ENCODE measurements around the gene CEP112.

The CEP112 gene

DNA sequence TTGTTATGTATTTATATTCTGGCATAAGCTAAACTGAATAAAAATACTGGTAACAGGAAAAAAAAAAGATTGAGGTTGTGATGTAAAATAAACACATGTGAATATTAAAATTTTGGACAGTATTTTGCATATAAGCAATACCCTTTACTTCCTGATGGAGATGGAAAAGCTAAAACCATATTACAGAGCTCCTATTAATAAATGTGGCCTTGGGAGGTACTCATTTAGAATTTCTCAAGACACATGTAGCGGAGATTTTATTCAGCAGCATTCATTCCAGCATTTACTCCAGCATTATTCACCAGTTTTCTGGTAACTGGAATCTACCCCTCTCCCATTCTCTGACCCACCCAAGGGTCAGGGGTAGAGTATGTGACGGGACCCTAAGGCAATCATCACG, 536.2 kb downstream of the CEP112 start:
- Histone ChIP-seq H3K9ac (ENCODE audit: low read length) (no peak overlapping the region), H3K27me3 (ENCODE audit: control insufficient read depth, insufficient read depth, low read length) (no peaks in the 10 kb centered on the region), H3K27ac (ENCODE audit: low read length) (no peak overlapping the region), H3K4me1 (ENCODE audit: control insufficient read depth, low read depth, low read length) (peaks cover 3% of the 10 kb centered on the region), H3K9me3 (ENCODE audit: control insufficient read depth, low read depth, low read length) (no peaks in the 10 kb centered on the region), H3K36me3 (ENCODE audit: control insufficient read depth, low read depth, low read length) (no peaks in the 10 kb centered on the region), H3K4me3 (ENCODE audit: low read length) (no peak overlapping the region)

- Histone ChIP-seq H3K9me3 (ENCODE audit: control insufficient read depth, low read depth, low read length) (no peaks in the 10 kb centered on the region), H3K27ac (ENCODE audit: low read length) (no peak overlapping the region), H3K4me3 (ENCODE audit: low read length) (no peak overlapping the region), H3K9ac (ENCODE audit: low read length) (no peak overlapping the region), H3K27me3 (ENCODE audit: control insufficient read depth, insufficient read depth, low read length) (no peaks in the 10 kb centered on the region), H3K36me3 (ENCODE audit: control insufficient read depth, low read depth, low read length) (no peaks in the 10 kb centered on the region), H3K4me1 (ENCODE audit: control insufficient read depth, low read depth, low read length) (no peaks in the 10 kb centered on the region)
These were observed 547.4 kb downstream of the CEP112 start for GRCh38 chr17:65644545-65644944.

- no peak overlapping the region for H3K9ac ChIP-seq (ENCODE audit: low read length)
- H3K9me3 ChIP-seq (ENCODE audit: control insufficient read depth, low read depth, low read length), result no peaks in the 10 kb centered on the region
- H3K27me3 ChIP-seq (ENCODE audit: control insufficient read depth, insufficient read depth, low read length), result no peaks in the 10 kb centered on the region
- no peaks in the 10 kb centered on the region for H3K36me3 ChIP-seq (ENCODE audit: control insufficient read depth, low read depth, low read length)
- H3K27ac ChIP-seq (ENCODE audit: low read length), result no peak overlapping the region
- no peak overlapping the region for H3K4me3 ChIP-seq (ENCODE audit: low read length)
- peaks cover 7% of the 10 kb centered on the region for H3K4me1 ChIP-seq (ENCODE audit: control insufficient read depth, low read depth, low read length)
These were observed 553.5 kb downstream of the CEP112 start for GRCh38 chr17:65638221-65638975.

- Histone ChIP-seq H3K4me3 (ENCODE audit: low read length) (no peak overlapping the region), H3K36me3 (ENCODE audit: control insufficient read depth, low read depth, low read length) (no peaks in the 10 kb centered on the region), H3K4me1 (ENCODE audit: control insufficient read depth, low read depth, low read length) (peaks cover 7% of the 10 kb centered on the region), H3K9ac (ENCODE audit: low read length) (no peak overlapping the region), H3K27ac (ENCODE audit: low read length) (no peak overlapping the region), H3K9me3 (ENCODE audit: control insufficient read depth, low read depth, low read length) (no peaks in the 10 kb centered on the region), H3K27me3 (ENCODE audit: control insufficient read depth, insufficient read depth, low read length) (no peaks in the 10 kb centered on the region)
These were observed 554.1 kb downstream of the CEP112 start for GRCh38 chr17:65637786-65638185.

DNA sequence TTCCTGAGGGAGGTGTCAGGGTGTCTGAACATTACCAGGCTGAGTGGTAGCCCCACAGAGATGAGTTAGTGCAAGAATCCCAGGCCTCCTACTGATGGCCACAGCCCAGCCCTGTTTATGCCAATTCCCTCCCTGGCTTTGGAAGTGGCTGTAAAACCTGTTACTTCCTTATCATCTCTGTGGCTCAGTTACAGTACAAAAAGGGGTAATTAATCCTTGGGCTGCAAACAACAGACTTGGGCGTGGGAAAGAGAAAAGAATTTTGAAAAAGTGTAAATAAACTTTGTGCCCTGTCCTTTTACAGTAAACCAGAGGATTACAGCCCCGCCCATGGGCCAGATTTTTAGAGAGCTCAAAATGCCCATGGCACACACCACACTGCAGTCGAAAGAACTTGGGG, 557.4 kb downstream of the CEP112 start:
- Histone ChIP-seq H3K4me3 (ENCODE audit: low read length) (no peak overlapping the region), H3K36me3 (ENCODE audit: control insufficient read depth, low read depth, low read length) (no peaks in the 10 kb centered on the region), H3K27me3 (ENCODE audit: control insufficient read depth, insufficient read depth, low read length) (no peaks in the 10 kb centered on the region), H3K27ac (ENCODE audit: low read length) (no peak overlapping the region), H3K9ac (ENCODE audit: low read length) (no peak overlapping the region), H3K9me3 (ENCODE audit: control insufficient read depth, low read depth, low read length) (no peaks in the 10 kb centered on the region), H3K4me1 (ENCODE audit: control insufficient read depth, low read depth, low read length) (peaks cover 7% of the 10 kb centered on the region)

DNA sequence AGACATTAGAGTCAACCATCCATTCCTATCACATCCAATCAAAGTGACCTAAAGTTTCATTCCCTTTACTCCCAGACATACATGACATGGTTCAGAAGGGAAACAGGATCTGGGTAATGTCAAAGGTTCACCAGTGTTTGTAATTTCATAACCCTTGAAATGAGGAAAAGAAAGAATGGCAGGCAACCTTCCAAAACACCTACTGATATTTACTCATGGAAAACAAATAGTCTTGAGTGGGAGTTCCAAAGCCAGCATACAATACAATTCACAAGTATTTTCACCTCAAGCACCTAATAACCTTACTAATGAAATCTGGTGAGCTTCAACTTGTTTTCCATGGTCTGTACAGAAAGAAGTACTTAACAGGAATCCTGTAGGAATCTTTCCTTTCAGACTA, 557.9 kb downstream of the CEP112 start:
- H3K9me3 ChIP-seq (ENCODE audit: control insufficient read depth, low read depth, low read length), result no peaks in the 10 kb centered on the region
- H3K4me3 ChIP-seq (ENCODE audit: low read length), result no peak overlapping the region
- H3K4me1 ChIP-seq (ENCODE audit: control insufficient read depth, low read depth, low read length), result peaks cover 7% of the 10 kb centered on the region
- no peak overlapping the region for H3K27ac ChIP-seq (ENCODE audit: low read length)
- H3K27me3 ChIP-seq (ENCODE audit: control insufficient read depth, insufficient read depth, low read length), result no peaks in the 10 kb centered on the region
- H3K9ac ChIP-seq (ENCODE audit: low read length), result no peak overlapping the region
- H3K36me3 ChIP-seq (ENCODE audit: control insufficient read depth, low read depth, low read length), result no peaks in the 10 kb centered on the region

DNA sequence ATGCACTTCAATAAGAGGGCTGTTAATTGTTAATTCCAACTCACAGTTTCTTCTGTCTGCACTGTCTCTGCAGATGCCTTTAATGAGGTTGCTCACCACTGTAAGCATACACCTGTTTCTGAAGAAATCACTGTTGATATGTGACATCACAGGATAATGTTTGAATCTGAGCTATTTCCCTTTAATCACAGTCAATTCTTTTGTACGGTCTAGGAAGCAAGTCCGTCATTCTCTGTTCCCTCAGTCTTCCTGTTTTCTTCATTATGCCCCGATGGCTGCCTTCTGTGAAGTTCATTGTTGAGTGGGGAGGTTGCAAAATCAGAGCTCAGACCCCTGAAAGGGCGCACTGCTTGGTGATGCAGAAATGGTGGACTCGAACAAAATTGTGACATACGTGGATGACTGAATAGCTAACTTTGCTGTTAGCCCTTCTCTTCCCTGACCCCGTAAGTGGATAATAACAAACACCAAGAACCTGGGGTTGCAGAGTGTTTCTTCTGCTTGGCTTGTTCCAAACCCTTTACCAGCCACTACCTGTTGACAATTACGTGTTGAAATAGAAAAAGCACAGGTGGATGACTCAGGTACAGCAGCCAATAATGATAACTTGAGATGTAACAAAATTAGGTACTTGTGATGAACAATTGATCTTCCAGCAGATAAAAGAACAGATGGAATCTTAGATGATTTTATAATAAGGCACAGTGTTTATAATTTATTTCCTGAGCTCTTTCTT, 558.6 kb downstream of the CEP112 start:
- H3K27ac ChIP-seq (ENCODE audit: low read length), result no peak overlapping the region

DNA sequence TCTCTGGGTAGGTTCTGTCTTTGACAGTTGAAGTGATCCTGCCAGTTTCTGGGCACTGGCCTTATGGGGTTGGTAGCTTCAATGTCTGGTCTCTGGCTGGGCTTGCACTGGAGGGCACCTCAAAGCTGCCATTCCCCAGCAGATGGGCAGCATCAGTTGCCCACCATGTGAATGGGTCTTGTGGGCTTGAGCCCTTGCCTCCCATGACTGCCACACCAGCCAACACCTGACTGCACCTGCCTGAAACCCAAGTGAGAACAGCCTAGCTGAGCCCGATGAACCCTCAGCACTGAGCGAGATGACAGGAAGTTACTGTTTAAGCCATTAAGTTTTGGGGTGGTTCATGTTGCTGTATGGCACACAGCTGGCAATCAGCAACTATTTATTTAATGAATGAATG, 561.4 kb downstream of the CEP112 start:
- Histone ChIP-seq H3K9me3 (ENCODE audit: control insufficient read depth, low read depth, low read length) (no peaks in the 10 kb centered on the region), H3K9ac (ENCODE audit: low read length) (no peak overlapping the region), H3K4me1 (ENCODE audit: control insufficient read depth, low read depth, low read length) (no peaks in the 10 kb centered on the region), H3K36me3 (ENCODE audit: control insufficient read depth, low read depth, low read length) (no peaks in the 10 kb centered on the region), H3K27me3 (ENCODE audit: control insufficient read depth, insufficient read depth, low read length) (no peaks in the 10 kb centered on the region), H3K27ac (ENCODE audit: low read length) (no peak overlapping the region), H3K4me3 (ENCODE audit: low read length) (no peak overlapping the region)

More for the DNA sequence above, 558.6 kb downstream of the CEP112 start:
- no peaks in the 10 kb centered on the region for H3K27me3 ChIP-seq (ENCODE audit: control insufficient read depth, insufficient read depth, low read length)
- peaks cover 2% of the 10 kb centered on the region for H3K4me1 ChIP-seq (ENCODE audit: control insufficient read depth, low read depth, low read length)
- no peak overlapping the region for H3K9ac ChIP-seq (ENCODE audit: low read length)
- no peaks in the 10 kb centered on the region for H3K9me3 ChIP-seq (ENCODE audit: control insufficient read depth, low read depth, low read length)
- H3K36me3 ChIP-seq (ENCODE audit: control insufficient read depth, low read depth, low read length), result no peaks in the 10 kb centered on the region
- H3K4me3 ChIP-seq (ENCODE audit: low read length), result no peak overlapping the region

DNA sequence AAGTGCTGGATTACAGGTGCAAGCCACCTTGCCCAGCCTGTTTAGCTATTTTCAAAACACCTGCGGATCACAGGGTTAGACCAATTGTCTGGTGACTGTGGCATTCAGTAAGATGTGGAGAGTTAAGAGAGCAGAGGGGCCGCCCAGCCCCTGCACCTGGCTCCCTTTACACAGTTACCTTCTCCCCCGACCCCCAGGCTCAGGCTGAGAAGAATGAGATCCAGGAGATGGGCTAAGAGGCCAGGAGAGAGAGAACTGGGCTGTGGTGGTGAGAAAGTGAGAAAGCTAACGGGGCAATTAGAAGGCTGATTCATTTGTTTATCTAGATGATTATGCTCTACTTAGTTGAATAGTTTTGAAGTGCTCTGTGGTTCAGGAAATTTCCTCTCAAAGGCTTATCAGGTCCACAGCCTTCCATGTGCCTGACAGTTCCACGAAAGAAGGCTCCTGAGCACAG, 562.7 kb downstream of the CEP112 start:
- no peak overlapping the region for H3K9ac ChIP-seq (ENCODE audit: low read length)
- H3K4me1 ChIP-seq (ENCODE audit: control insufficient read depth, low read depth, low read length), result no peaks in the 10 kb centered on the region
- H3K36me3 ChIP-seq (ENCODE audit: control insufficient read depth, low read depth, low read length), result no peaks in the 10 kb centered on the region
- no peak overlapping the region for H3K27ac ChIP-seq (ENCODE audit: low read length)
- H3K27me3 ChIP-seq (ENCODE audit: control insufficient read depth, insufficient read depth, low read length), result no peaks in the 10 kb centered on the region
- no peaks in the 10 kb centered on the region for H3K9me3 ChIP-seq (ENCODE audit: control insufficient read depth, low read depth, low read length)
- H3K4me3 ChIP-seq (ENCODE audit: low read length), result no peak overlapping the region

DNA sequence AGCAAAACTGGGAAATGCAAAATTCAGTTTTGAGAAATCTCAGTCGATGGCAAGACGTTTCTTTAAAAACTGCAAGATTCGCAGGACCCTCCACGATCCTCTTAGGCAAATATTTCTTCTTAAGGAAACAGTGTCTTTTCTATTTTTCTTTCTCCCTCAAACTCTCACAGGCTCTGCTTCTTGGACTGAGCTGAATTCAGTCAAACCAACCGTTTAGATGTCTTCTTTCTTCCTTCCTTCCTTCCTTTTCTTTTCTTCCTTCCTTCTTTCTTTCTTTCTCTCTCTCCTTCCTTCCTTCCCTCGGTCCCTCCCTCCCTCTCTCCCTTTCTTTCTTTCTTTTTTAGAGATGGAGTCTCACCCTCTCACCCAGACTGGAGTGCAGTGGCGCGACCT, 563.3 kb downstream of the CEP112 start:
- H3K27me3 ChIP-seq (ENCODE audit: control insufficient read depth, insufficient read depth, low read length), result no peaks in the 10 kb centered on the region
- no peaks in the 10 kb centered on the region for H3K4me1 ChIP-seq (ENCODE audit: control insufficient read depth, low read depth, low read length)
- no peak overlapping the region for H3K4me3 ChIP-seq (ENCODE audit: low read length)
- no peaks in the 10 kb centered on the region for H3K9me3 ChIP-seq (ENCODE audit: control insufficient read depth, low read depth, low read length)
- H3K36me3 ChIP-seq (ENCODE audit: control insufficient read depth, low read depth, low read length), result no peaks in the 10 kb centered on the region
- no peak overlapping the region for H3K9ac ChIP-seq (ENCODE audit: low read length)
- H3K27ac ChIP-seq (ENCODE audit: low read length), result no peak overlapping the region

GRCh38 chr17:65627891-65628643, 563.9 kb downstream of the CEP112 start:
- Histone ChIP-seq H3K27ac (ENCODE audit: low read length) (no peak overlapping the region), H3K9ac (ENCODE audit: low read length) (no peak overlapping the region), H3K4me1 (ENCODE audit: control insufficient read depth, low read depth, low read length) (no peaks in the 10 kb centered on the region), H3K9me3 (ENCODE audit: control insufficient read depth, low read depth, low read length) (no peaks in the 10 kb centered on the region), H3K4me3 (ENCODE audit: low read length) (no peak overlapping the region), H3K27me3 (ENCODE audit: control insufficient read depth, insufficient read depth, low read length) (no peaks in the 10 kb centered on the region), H3K36me3 (ENCODE audit: control insufficient read depth, low read depth, low read length) (no peaks in the 10 kb centered on the region)

Data from iPS-18a (cell line).